GM23338 (cell line): ENCODE results near the gene RGS21. TPM values are rescaled to one million over a fixed set of nuclear protein-coding genes. Genes with fewer than 3 reads are reported as not detected.

Experiments used
- ATAC-seq: fragments of 200-7000 bp; cut with Tn5 transposase; 3 replicates; pipeline ENCODE4 v1.9.1; 2020
- DNase-seq: peaks from one replicate; pipeline ENCODE4 v3.0.0-alpha.2; 2015; ENCODE audit warnings: low spot score
- H2AFZ ChIP-seq: fragments of 200-600 bp; sonication (generic); 2 replicates; pipeline ENCODE4 v1.8.0; 2016; ENCODE audit warnings: antibody characterized with exemption, mild to moderate bottlenecking, moderate library complexity
- H3F3A ChIP-seq: fragments of 200-600 bp; sonication (generic); replicated peaks from 2 replicates; pipeline ENCODE4 v1.8.0; 2017; ENCODE audit warnings: antibody characterized with exemption, mixed run types, low read depth
- H3K27ac ChIP-seq: fragments of 200-600 bp; sonication (generic); 2 replicates; pipeline ENCODE4 v1.6.1; 2016; ENCODE audit warnings: low read depth
- H3K27me3 ChIP-seq: fragments of 200-600 bp; sonication (generic); 2 replicates; pipeline ENCODE4 v1.8.0; 2016; ENCODE audit warnings: mild to moderate bottlenecking, mixed run types, moderate library complexity; ENCODE audit not compliant: insufficient read depth
- H3K36me3 ChIP-seq: fragments of 200-600 bp; sonication (generic); 2 replicates; pipeline ENCODE4 v1.8.0; 2016; ENCODE audit warnings: mild to moderate bottlenecking; ENCODE audit not compliant: insufficient read depth
- H3K4me1 ChIP-seq: fragments of 200-600 bp; sonication (generic); 2 replicates; pipeline ENCODE4 v1.8.0; 2016; ENCODE audit warnings: mild to moderate bottlenecking, moderate library complexity; ENCODE audit not compliant: insufficient read depth
- H3K4me2 ChIP-seq: fragments of 200-600 bp; sonication (generic); 2 replicates; pipeline ENCODE4 v1.7.1; 2017; ENCODE audit warnings: mixed run types
- H3K4me3 ChIP-seq: fragments of 200-600 bp; sonication (generic); 2 replicates; pipeline ENCODE4 v1.6.1; 2016; ENCODE audit warnings: mixed run types
- H3K79me2 ChIP-seq: fragments of 200-600 bp; sonication (generic); replicated peaks from 2 replicates; pipeline ENCODE4 v1.8.0; 2017; ENCODE audit warnings: mild to moderate bottlenecking; ENCODE audit not compliant: insufficient read depth
- H3K9me2 ChIP-seq: fragments of 200-600 bp; sonication (generic); 2 replicates; pipeline ENCODE4 v1.8.0; 2017; ENCODE audit not compliant: insufficient read depth
- H4K20me1 ChIP-seq: fragments of 200-600 bp; sonication (generic); replicated peaks from 2 replicates; pipeline ENCODE4 v1.8.0; 2017; ENCODE audit warnings: mild to moderate bottlenecking; ENCODE audit not compliant: insufficient read depth
- H3K27ac Mint-ChIP-seq: 2 replicates; pipeline ENCODE4 v1.8.0; 2020; ENCODE audit warnings: inconsistent platforms, mild to moderate bottlenecking, moderate library complexity, mixed read lengths
- H3K27me3 Mint-ChIP-seq: 3 replicates; pipeline ENCODE4 v1.8.0; 2022; ENCODE audit warnings: low read depth, mild to moderate bottlenecking, moderate library complexity, mixed read lengths, inconsistent platforms; ENCODE audit not compliant: insufficient read depth, poor library complexity
- H3K36me3 Mint-ChIP-seq: 3 replicates; pipeline ENCODE4 v1.8.0; 2021; ENCODE audit warnings: low read depth, mild to moderate bottlenecking, inconsistent platforms, moderate library complexity, mixed read lengths
- H3K4me1 Mint-ChIP-seq: 3 replicates; pipeline ENCODE4 v1.8.0; 2020; ENCODE audit warnings: mild to moderate bottlenecking, inconsistent platforms, mixed read lengths
- H3K4me3 Mint-ChIP-seq: 3 replicates; pipeline ENCODE4 v1.8.0; 2021; ENCODE audit warnings: moderate library complexity, mild to moderate bottlenecking, inconsistent platforms, mixed read lengths
- H3K9me3 Mint-ChIP-seq: 3 replicates; pipeline ENCODE4 v1.8.0; 2020; ENCODE audit warnings: moderate library complexity, mild to moderate bottlenecking, inconsistent platforms, mixed read lengths
- CREB1 ChIP-seq: fragments of 250-450 bp; sonication (Bioruptor Pico); IDR thresholded peaks from 2 replicates; pipeline ENCODE4 v1.5.0; 2020; ENCODE audit warnings: low read depth, mild to moderate bottlenecking, moderate library complexity
- CTCF ChIP-seq, 2 experiments: fragments of 200-600 bp in 1 of 2; sonication (generic) in 1 of 2; conservative IDR thresholded peaks; 2 replicates each; pipeline versions ENCODE4 v1.5.1 to v1.6.1; 2016 to 2017; ENCODE audit warnings: antibody characterized with exemption in 2 of 2, low read depth in 2 of 2, mild to moderate bottlenecking in 2 of 2, moderate library complexity in 1 of 2
- ETS1 ChIP-seq: IDR thresholded peaks from 2 replicates; pipeline ENCODE4 v1.6.1; 2016; ENCODE audit warnings: antibody characterized with exemption
- EZH2 ChIP-seq: fragments of 200-600 bp; sonication (generic); IDR thresholded peaks from one replicate; pipeline ENCODE4 v1.8.0; 2017; ENCODE audit warnings: antibody characterized with exemption, mild to moderate bottlenecking, low read depth; ENCODE audit not compliant: unreplicated experiment
- EZH2phosphoT487 ChIP-seq: fragments of 200-600 bp; sonication (generic); IDR thresholded peaks from one replicate; pipeline ENCODE4 v1.8.1; 2018; ENCODE audit warnings: antibody characterized with exemption; ENCODE audit not compliant: unreplicated experiment
- JUNB ChIP-seq: IDR thresholded peaks from one replicate; pipeline ENCODE4 v1.6.1; 2016; ENCODE audit warnings: antibody characterized with exemption; ENCODE audit not compliant: unreplicated experiment
- NANOG ChIP-seq: IDR thresholded peaks from 2 replicates; pipeline ENCODE4 v1.6.1; 2016; ENCODE audit warnings: antibody characterized with exemption, borderline replicate concordance
- POLR2AphosphoS5 ChIP-seq: IDR thresholded peaks from 2 replicates; pipeline ENCODE4 v1.6.1; 2016; ENCODE audit warnings: antibody characterized with exemption, low read depth
- STAT1 ChIP-seq: IDR thresholded peaks from one replicate; pipeline ENCODE4 v1.6.1; 2016; ENCODE audit warnings: antibody characterized with exemption; ENCODE audit not compliant: unreplicated experiment
- ZNF114 ChIP-seq: fragments of 250-450 bp; sonication (Bioruptor Pico); IDR thresholded peaks from 2 replicates; pipeline ENCODE4 v1.5.0; 2020; ENCODE audit warnings: mild to moderate bottlenecking, moderate library complexity
- ZNF331 ChIP-seq: fragments of 250-450 bp; sonication (Bioruptor Pico); IDR thresholded peaks from 2 replicates; pipeline ENCODE4 v1.5.0; 2020; ENCODE audit warnings: low read depth, mild to moderate bottlenecking, moderate library complexity
- ZNF462 ChIP-seq: fragments of 250-450 bp; sonication (Bioruptor Pico); IDR thresholded peaks from 2 replicates; pipeline ENCODE4 v1.5.0; 2020; ENCODE audit warnings: mild to moderate bottlenecking, moderate library complexity
- polyA plus RNA-seq: library from polyadenylated mRNA; unstranded; fragments of >200 nt; fragmentation: Nextera tagmentation; extraction: Ambion mirVana; gene quantifications from 2 replicates; pipeline ENCODE4 v1.2.1, GENCODE V29; 2016
- total RNA-seq: library from RNA; depleted of rRNA; stranded (reverse); fragments of >200 nt; shearing (Covaris generic); gene quantifications from 2 replicates; pipeline ENCODE4 v1.2.3, GENCODE V29; 2014
- TF ChIP-seq, protein P1 (sequence below): IDR thresholded peaks from one replicate; pipeline ENCODE4 v1.6.1; 2018; ENCODE audit warnings: antibody characterized with exemption; ENCODE audit not compliant: unreplicated experiment

RGS21 gene
- total and polyA plus RNA-seq, 2 experiments from 2014 or later = not detected

GRCh38 chr1:192343344-192343743 lies 26.6 kb downstream of the RGS21 start:
- Histone ChIP-seq H3K27ac (no peak overlapping the region), H2AFZ (no peak overlapping the region; the same call in 1 of the 2 replicates), H3F3A (no peaks in the 10 kb centered on the region), H3K36me3 (no peaks in the 10 kb centered on the region), H4K20me1 (no peaks in the 10 kb centered on the region), H3K4me1 (peaks cover 14% of the 10 kb centered on the region; the same call in 1 of the 2 replicates), H3K79me2 (no peaks in the 10 kb centered on the region), H3K4me3 (no peak overlapping the region), H3K9me2 (no peaks in the 10 kb centered on the region), H3K27me3 (no peaks in the 10 kb centered on the region), H3K4me2 (no peak overlapping the region)
- TF ChIP-seq ZNF331 (CRISPR knock-in tag) (no peak), CREB1 (CRISPR knock-in tag) (no peak), EZH2phosphoT487 (no peak), POLR2AphosphoS5 (no peak), ZNF462 (no peak), STAT1 (no peak), EZH2 (no peak), NANOG (no peak), ZNF114 (CRISPR knock-in tag) (no peak), JUNB (no peak), CTCF (conservative IDR thresholded peaks at IDR 0.05; ENCODE audit: low read depth in 2 of 2) (no peak), ETS1 (no peak)
- TF ChIP-seq, protein P1, sequence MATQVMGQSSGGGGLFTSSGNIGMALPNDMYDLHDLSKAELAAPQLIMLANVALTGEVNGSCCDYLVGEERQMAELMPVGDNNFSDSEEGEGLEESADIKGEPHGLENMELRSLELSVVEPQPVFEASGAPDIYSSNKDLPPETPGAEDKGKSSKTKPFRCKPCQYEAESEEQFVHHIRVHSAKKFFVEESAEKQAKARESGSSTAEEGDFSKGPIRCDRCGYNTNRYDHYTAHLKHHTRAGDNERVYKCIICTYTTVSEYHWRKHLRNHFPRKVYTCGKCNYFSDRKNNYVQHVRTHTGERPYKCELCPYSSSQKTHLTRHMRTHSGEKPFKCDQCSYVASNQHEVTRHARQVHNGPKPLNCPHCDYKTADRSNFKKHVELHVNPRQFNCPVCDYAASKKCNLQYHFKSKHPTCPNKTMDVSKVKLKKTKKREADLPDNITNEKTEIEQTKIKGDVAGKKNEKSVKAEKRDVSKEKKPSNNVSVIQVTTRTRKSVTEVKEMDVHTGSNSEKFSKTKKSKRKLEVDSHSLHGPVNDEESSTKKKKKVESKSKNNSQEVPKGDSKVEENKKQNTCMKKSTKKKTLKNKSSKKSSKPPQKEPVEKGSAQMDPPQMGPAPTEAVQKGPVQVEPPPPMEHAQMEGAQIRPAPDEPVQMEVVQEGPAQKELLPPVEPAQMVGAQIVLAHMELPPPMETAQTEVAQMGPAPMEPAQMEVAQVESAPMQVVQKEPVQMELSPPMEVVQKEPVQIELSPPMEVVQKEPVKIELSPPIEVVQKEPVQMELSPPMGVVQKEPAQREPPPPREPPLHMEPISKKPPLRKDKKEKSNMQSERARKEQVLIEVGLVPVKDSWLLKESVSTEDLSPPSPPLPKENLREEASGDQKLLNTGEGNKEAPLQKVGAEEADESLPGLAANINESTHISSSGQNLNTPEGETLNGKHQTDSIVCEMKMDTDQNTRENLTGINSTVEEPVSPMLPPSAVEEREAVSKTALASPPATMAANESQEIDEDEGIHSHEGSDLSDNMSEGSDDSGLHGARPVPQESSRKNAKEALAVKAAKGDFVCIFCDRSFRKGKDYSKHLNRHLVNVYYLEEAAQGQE = no peak
- Mint-ChIP-seq H3K27ac (no peak overlapping the region; the same call in 1 of the 2 replicates), H3K36me3 (peaks cover 9% of the 10 kb centered on the region; the same call in 2 of the 3 replicates), H3K4me3 (no peak overlapping the region), H3K4me1 (peaks cover 21% of the 10 kb centered on the region), H3K9me3 (peaks cover 8% of the 10 kb centered on the region), H3K27me3 (no peaks in the 10 kb centered on the region)
- ATAC-seq = no peak
- DNase-seq = no peak
